ENCODE results near the gene PLPPR2. TPM values are rescaled to one million over a fixed set of nuclear protein-coding genes. Genes with fewer than 3 reads are reported as not detected.

PLPPR2 gene
- total RNA-seq, 4 donors from 2014 or later, result 4.2 to 19.6 (median 9.3) TPM

DNA sequence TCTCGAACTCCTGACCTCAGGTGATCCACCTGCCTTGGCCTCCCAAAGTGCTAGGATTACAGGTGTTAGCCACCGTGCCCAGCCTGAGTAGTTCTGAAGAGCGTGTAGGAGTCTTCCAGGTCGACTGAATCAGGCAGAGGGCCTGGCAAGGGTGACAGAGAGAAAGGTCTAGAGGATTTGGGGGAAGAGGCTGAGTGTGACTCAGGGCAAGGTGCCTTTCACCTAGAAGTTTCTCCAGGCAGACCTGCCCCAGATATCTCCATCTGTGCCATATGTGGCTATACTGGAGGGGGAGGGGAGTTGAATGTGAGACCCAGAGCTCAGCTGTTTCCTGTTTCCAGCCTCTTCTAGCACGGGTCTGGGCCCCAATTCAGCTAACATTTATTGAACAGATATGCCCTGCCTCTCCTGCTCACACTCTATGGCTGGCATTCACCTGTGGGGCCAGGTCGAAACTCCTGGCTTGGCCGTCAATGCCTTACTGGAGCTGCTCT lies 7.6 kb upstream of the PLPPR2 start:
- TF ChIP-seq, protein P1, sequence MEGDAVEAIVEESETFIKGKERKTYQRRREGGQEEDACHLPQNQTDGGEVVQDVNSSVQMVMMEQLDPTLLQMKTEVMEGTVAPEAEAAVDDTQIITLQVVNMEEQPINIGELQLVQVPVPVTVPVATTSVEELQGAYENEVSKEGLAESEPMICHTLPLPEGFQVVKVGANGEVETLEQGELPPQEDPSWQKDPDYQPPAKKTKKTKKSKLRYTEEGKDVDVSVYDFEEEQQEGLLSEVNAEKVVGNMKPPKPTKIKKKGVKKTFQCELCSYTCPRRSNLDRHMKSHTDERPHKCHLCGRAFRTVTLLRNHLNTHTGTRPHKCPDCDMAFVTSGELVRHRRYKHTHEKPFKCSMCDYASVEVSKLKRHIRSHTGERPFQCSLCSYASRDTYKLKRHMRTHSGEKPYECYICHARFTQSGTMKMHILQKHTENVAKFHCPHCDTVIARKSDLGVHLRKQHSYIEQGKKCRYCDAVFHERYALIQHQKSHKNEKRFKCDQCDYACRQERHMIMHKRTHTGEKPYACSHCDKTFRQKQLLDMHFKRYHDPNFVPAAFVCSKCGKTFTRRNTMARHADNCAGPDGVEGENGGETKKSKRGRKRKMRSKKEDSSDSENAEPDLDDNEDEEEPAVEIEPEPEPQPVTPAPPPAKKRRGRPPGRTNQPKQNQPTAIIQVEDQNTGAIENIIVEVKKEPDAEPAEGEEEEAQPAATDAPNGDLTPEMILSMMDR (IDR thresholded peaks at IDR 0.05; ENCODE audit: low read depth), result no peak

DNA sequence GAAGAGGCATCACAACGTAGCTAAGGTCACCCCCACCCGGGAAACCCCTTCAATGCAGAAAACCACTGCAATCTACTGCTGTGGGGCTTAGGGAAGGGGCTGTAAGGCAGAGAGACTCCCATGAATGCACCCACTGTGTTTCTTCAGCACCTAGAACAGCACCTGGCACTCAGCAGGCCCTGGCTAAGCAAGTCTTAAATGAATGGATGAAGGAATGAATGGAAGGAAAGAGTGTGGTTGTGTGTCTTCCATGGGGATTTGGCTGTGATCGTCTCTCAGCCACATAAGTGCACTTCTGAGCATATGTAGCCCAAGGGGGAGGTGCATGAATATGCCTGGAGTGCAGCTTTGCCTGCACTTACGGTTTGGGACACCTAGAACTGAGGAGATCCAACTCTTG lies 6.1 kb upstream of the PLPPR2 start:
- TF ChIP-seq, protein P1 (IDR thresholded peaks at IDR 0.05; ENCODE audit: low read depth), result no peak

DNA sequence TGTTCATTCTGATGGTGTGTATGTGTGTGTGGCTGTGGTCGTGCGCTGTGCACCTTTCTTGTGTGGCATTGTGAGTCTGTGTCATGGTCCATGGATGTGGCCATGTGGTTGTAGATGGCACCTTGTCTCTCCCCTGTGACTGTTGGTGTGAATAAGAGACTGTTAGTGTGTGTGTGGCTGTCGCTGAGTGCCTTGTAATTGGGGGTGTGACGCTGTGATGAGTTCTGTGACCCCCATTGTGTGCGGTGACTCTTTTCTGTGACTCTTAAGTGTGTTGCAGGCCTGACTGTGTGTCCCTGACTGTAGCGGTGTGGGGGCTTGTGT lies 804 bp downstream of the PLPPR2 start:
- TF ChIP-seq, protein P1 (IDR thresholded peaks at IDR 0.05; ENCODE audit: low read depth), result no peak

DNA sequence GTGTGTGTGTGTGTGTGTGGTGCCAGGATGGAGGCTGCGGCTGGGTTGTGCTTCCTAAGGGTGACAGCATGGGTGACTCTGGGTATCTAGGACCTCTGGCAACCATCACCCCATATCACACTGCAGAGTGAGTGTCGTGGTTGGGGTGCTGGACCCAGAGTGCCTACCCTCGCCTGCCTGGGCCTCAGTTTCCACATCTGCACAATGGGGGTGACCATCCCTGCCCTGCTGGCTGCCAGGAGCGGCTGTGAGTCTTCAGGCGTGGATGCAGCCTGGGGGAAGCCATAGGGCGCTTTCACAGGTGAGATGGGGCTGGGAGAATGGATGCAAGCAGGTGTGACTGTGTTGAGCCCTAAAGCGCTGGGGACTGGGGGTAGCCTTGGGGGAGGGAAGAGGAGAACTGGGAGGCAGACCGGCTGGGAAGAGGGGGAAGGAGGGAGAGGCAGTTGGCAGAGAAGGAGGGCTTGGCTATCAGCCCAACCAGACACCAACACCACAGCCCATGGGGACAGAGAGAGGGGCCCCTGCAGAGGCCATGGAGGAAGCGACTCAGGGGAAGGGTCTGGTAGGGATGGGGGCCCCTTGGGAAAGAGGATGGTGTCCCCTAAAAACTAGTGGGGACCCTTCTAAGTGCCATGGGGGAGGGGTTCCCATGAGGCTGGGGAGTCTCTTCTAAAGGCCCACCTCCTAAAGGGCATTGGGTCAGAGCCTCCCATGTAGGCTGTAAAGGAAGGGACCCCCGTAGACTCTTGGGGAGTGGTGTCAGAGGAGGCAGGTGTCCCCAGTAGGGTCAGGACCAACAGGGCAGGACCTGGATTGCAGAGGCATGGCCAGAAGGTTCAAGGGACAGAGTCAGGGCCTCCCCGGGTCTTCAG lies 1.7 kb downstream of the PLPPR2 start:
- TF ChIP-seq, protein P1 (IDR thresholded peaks at IDR 0.05; ENCODE audit: low read depth), result no peak

DNA sequence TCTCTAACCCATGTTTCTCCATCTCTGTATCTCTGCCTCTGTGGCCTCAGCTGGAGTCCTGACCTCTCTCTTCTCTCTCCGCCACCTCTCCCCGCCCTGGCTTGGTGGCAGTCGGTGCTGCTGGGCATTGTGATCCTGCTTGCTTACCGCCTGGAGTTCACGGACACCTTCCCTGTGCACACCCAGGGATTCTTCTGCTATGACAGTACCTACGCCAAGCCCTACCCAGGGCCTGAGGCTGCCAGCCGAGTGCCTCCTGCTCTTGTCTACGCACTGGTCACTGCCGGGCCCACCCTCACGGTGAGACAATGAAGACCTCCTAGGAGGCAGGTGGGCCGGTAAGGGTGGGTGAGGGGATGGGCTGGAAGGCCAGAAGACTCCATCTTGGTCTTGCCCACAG lies 4.2 kb downstream of the PLPPR2 start:
- TF ChIP-seq, protein P1 (IDR thresholded peaks at IDR 0.05; ENCODE audit: low read depth), result no peak

- TF ChIP-seq, protein P1 (IDR thresholded peaks at IDR 0.05; ENCODE audit: low read depth), result no peak
Measured at GRCh38 chr19:11361037-11361770, 6.0 kb downstream of the PLPPR2 start.
